HG02852 (cell line): ENCODE results near the gene NKX1-1.

Experiments
- ATAC-seq: cut with Tn5 transposase; IDR thresholded peaks from one replicate; pipeline ENCODE4 v1.9.1; 2021; ENCODE audit warnings: mild to moderate bottlenecking, moderate library complexity; ENCODE audit not compliant: unreplicated experiment

Gene NKX1-1

DNA sequence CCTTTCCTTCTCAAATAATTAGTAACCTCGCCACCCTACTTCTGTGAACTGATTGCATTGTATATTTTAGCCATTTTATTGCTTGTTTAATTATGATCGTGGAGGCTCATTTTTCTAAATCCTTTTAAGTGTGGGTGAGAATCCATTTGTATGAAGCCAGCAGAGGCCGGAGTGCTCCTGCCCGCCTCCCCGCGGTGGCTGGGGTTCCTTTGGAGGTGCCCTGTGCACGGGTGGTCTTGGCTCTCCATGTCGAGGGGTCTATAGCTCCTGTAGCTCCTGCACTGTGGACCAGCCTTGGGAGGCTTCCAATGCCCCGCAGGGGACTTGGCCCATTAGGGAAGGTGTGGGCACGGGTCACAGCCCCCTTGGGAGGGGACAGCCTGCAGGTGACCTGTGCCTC, 44.2 kb downstream of the NKX1-1 start:
- no peak for ATAC-seq

DNA sequence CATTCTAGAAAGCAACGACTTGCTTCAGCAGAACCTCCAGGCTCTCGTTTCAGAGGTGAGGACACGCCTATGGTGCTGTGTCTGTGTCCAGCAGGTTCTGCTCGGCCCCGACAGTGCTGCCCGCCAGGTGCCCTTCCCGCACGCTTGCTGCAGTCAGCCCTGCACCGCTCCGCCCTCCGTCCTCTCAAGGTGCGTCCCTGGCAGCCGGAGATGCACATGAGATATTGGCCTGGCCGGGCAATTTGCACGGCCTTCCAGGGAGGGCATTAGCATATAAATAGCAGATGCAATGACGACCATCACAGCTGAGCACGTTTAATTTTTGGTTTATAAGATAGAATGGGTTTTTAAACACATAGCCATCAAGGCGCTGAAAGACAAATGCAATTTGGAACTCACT, 44.8 kb downstream of the NKX1-1 start:
- no peak for ATAC-seq

GRCh38 chr4:1360423-1361283, 45.6 kb downstream of the NKX1-1 start:
- no peak for ATAC-seq

DNA sequence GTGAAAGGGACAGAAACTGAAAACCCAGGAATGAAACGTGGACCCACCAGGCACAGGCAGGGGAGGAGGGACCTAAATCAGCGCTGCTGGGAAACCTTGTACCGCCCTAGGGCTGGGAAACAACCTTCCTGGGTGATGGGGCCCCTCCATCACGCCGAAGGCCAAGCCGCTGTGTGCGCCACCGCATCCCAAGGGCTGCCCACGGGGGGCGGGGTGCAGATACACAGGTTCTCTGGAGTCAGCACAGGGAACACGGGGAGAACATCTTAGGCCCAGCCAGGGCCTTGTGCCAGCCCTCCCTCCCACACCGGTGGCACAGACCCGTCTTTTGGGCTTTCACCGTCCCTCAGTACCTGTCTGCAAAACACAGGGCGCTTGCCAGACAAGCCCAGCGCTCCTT, 46.3 kb downstream of the NKX1-1 start:
- ATAC-seq: no peak

- no peak for ATAC-seq
Measured at GRCh38 chr4:1359144-1359501, 47.1 kb downstream of the NKX1-1 start.

DNA sequence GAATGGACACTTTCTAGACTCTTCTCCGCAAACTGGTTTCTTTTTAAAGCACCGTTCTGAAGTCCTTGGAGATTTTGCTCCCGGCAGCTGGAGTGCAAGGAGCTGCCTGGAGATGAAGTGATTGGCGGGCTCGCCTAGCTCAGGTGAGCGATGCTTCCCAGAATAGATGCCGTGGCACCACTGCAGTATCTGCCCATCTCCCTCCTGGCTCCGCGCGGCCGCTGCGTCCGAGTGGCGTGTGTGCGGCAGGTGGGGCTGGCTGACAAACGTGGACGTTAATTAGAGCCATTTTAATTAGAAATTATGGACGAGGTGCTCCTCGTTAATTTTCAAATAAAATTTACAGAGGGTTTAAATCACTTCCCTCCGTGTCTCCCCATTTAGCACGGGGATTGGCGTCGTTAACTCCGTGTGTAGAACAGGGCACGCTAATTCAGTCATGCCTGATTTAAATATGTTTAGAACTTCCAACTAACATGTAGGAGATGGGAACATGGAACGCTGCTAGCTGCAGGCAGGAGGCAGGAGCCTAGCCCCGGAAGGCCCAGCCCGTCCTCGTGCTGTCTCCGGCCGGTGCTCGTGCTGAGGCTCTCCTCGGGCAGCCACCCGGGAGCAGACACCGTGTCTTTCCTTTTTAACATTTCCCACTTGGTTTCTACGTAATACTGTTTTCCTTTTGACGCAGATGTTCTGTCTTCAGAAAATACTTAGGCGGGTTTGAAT, 47.7 kb downstream of the NKX1-1 start:
- ATAC-seq: no peak

- ATAC-seq: no peak
Measured at GRCh38 chr4:1357356-1358248, 48.6 kb downstream of the NKX1-1 start.

DNA sequence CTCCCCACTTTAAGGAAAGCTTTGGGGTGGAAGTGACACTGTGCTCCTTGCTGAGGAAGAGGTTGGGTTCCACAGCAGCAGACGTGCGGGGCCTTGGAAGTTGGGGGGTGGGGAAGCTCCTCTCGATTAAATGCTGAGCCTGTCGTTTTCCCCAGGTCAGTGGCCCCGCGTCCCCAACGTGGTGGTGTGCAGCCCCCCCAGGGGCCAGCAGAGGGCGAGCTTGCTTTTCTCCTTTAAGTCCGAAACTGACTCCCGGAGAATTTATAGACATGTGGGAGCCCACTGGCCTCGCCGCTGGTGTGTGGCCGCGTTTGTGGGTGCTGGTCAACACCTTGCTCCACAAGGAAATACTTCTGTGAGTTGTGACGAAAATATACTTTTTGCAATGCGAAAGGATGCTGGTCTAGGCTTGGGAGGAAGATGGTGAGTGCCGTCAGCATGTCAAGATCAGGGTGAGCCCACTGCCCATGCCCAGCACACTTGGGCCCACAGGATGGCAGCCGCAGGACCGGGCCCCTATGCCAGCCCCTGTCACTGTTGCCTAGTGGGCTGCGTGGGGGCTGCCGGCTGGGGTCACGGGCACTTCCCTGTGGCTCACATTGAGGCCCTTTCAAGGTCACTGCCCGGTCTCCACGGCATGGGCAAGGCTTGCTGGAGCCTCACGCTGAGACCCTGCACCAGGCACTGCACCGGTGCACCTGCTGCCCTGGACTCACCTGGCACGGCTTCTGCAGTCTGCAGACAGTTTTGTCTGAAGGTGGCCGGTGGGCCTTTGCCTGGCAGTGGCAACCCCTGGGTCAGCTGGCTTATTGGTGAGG, 49.9 kb downstream of the NKX1-1 start:
- ATAC-seq: no peak

DNA sequence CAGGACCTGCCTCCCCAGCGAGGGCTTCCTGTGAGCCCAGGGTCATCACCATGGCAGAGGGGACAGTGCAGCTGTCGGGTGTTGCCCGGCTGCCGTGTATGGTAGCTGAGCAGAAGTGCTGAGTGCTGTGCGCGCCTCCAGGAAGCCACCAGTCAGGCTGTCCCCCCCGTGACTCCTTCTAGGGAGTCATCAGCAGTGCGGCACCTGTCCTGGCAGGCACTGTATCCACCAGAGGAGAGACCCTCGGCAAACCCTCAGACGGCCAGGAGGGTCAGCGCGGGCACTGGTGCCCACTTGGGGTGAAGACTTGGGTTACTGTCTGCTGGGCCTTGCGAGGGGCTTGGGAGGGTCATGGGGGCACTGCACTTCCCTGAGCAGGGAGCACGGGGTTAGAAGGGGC, 50.9 kb downstream of the NKX1-1 start:
- no peak for ATAC-seq

DNA sequence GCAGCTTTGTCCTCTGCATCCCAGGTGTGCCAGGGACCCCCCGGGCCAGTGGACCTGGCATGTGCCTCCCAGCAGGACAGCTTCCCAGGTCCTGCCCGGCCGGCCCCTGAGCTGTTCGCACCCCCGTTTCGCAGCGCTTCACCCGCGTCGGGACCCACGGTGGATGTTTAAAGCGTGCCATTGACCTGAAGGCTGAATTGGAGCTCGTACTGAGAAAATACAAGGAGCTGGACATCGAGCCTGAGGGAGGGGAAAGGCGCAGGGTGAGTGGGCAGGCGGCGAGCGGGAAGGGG, 51.3 kb downstream of the NKX1-1 start:
- no peak for ATAC-seq

DNA sequence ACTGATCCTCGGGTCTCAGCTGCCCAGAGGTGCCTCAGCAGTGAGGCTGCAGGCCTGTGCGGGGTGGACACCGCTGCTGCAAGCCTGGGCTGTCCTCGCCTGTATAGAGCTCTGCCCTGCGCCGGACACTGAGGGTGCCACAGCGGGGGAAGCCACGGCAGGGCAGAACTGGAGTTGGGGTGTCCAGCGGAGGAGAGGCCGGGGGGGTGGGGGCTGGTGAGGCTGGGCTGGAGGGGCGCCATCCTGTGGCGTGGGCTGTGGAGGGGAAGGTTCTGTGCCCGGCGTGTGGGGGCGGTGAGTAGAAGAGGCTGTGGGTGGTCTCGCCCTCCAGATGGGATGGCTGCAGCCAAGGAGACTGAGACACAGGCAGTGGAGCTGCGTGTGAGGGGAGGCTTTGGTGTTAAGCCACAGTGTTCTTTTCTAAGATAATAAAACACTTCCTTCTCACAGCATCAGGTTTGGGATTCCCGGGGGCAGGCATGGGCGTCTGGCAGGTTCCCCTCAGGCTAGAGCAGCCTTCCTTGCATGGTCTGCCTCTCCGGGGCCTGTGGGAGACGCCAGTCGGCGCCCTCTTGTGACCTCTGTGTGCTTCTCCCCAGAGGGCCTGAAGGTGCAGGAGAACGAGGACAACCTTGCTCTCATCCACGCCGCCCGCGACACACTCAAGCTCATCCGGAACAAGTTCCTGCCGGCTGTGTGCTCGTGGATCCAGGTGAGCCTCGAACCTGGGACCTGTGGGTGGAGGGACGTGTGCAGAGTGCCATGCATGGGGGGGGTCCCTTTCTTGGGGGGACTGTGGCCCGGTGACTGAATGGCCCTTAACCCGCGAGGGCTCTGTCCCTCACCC, 51.9 kb downstream of the NKX1-1 start:
- no peak for ATAC-seq

GRCh38 chr4:1353186-1354055, 52.8 kb downstream of the NKX1-1 start:
- no peak for ATAC-seq
